ENCODE results near the gene CFAP97.
"Not testable (repeated sequence)": the region's sequence is repeated elsewhere in the genome, so short reads cannot be mapped to it uniquely, and the experiment has no call there.

The CFAP97 gene

GRCh38 chr4:185128272-185129119 lies 75.3 kb downstream of the CFAP97 start:
- FAIRE-seq (no peak), DNase-seq (ENCODE audit: insufficient read length, low spot score) (no peak)
- no peak for TF ChIP-seq POLR2A (IDR thresholded peaks at IDR 0.05; ENCODE audit: low read depth, low read length)

- FAIRE-seq (no peak), DNase-seq (ENCODE audit: insufficient read length, low spot score) (no peak)
- TF ChIP-seq POLR2A (IDR thresholded peaks at IDR 0.05; ENCODE audit: low read depth, low read length), result no peak
Measured at GRCh38 chr4:185127021-185127925, 76.5 kb downstream of the CFAP97 start.

GRCh38 chr4:185124006-185124405 lies 79.8 kb downstream of the CFAP97 start:
- FAIRE-seq (no peak), DNase-seq (ENCODE audit: insufficient read length, low spot score) (no peak)
- no peak for TF ChIP-seq POLR2A (IDR thresholded peaks at IDR 0.05; ENCODE audit: low read depth, low read length)

GRCh38 chr4:185122681-185123345 lies 81.0 kb downstream of the CFAP97 start:
- DNase-seq (ENCODE audit: insufficient read length, low spot score) (no peak), FAIRE-seq (no peak)
- TF ChIP-seq POLR2A (IDR thresholded peaks at IDR 0.05; ENCODE audit: low read depth, low read length), result no peak

- no peak for TF ChIP-seq POLR2A (IDR thresholded peaks at IDR 0.05; ENCODE audit: low read depth, low read length)
- FAIRE-seq (no peak), DNase-seq (ENCODE audit: insufficient read length, low spot score) (no peak)
Measured at GRCh38 chr4:185120631-185120946, 83.2 kb downstream of the CFAP97 start.

GRCh38 chr4:185119927-185120630 lies 83.7 kb downstream of the CFAP97 start:
- TF ChIP-seq POLR2A (IDR thresholded peaks at IDR 0.05; ENCODE audit: low read depth, low read length), result no peak
- DNase-seq (ENCODE audit: insufficient read length, low spot score) (no peak), FAIRE-seq (no peak)

- FAIRE-seq; DNase-seq (ENCODE audit: insufficient read length, low spot score): not testable (repeated sequence)
Measured at GRCh38 chr4:185119467-185119866, 84.3 kb downstream of the CFAP97 start.

GRCh38 chr4:185118876-185119275 lies 84.9 kb downstream of the CFAP97 start:
- TF ChIP-seq POLR2A (IDR thresholded peaks at IDR 0.05; ENCODE audit: low read depth, low read length), result no peak
- no peak for FAIRE-seq
- no peak for DNase-seq (ENCODE audit: insufficient read length, low spot score)

- DNase-seq (ENCODE audit: insufficient read length, low spot score) (no peak), FAIRE-seq (no peak)
- no peak for TF ChIP-seq POLR2A (IDR thresholded peaks at IDR 0.05; ENCODE audit: low read depth, low read length)
Measured at GRCh38 chr4:185117300-185117934, 86.4 kb downstream of the CFAP97 start.

GRCh38 chr4:185115827-185116232 lies 88.0 kb downstream of the CFAP97 start:
- DNase-seq (ENCODE audit: insufficient read length, low spot score), result no peak
- FAIRE-seq, result no peak
- TF ChIP-seq POLR2A (IDR thresholded peaks at IDR 0.05; ENCODE audit: low read depth, low read length), result no peak

- FAIRE-seq, result no peak
Measured at GRCh38 chr4:185113340-185113739, 90.5 kb downstream of the CFAP97 start.

GRCh38 chr4:185112104-185112503 lies 91.7 kb downstream of the CFAP97 start:
- peak; percentile 83 for DNase-seq (ENCODE audit: insufficient read length, low spot score)
- TF ChIP-seq POLR2A (IDR thresholded peaks at IDR 0.05; ENCODE audit: low read depth, low read length), result no peak
- FAIRE-seq, result peak; percentile 94

More at GRCh38 chr4:185113340-185113739, 90.5 kb downstream of the CFAP97 start:
- no peak for DNase-seq (ENCODE audit: insufficient read length, low spot score)
- no peak for TF ChIP-seq POLR2A (IDR thresholded peaks at IDR 0.05; ENCODE audit: low read depth, low read length)

- TF ChIP-seq POLR2A (IDR thresholded peaks at IDR 0.05; ENCODE audit: low read depth, low read length), result no peak
- no peak for FAIRE-seq
- DNase-seq (ENCODE audit: insufficient read length, low spot score), result no peak
Measured at GRCh38 chr4:185110375-185110823, 93.4 kb downstream of the CFAP97 start.

Data from H54 (cell line).